Measurements from ENCODE around the gene TAF13. TPM values are rescaled to one million over a fixed set of nuclear protein-coding genes. Genes with fewer than 3 reads are reported as not detected.

Gene TAF13
- total RNA-seq, 1 donor from 2014 or later, result 48.4 TPM

DNA sequence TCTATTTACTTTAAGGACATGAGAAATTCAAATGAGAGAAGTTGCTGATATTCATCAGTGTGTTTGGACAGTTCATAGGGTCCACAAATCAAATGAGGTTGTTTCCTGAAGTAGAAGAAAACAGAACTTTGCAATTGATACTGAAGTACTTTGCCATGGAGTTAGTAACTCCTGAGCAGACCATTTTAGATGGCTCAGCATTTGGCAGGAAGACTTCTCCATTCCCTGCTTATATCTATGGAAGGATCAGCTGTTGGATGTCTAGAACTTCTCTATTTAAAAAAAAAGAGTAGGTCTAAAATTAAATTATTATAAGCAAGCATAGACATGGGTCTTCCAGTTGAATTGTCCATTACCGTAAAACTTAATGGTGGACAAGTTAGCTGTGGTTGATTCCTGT lies 19.8 kb upstream of the TAF13 start:
- Mint-ChIP-seq H3K9me3 (no peaks in the 10 kb centered on the region), H3K27ac (no peak overlapping the region), H3K27me3 (ENCODE audit: insufficient read depth, low read depth) (peaks cover 4% of the 10 kb centered on the region), H3K36me3 (no peaks in the 10 kb centered on the region), H3K4me1 (peaks cover 25% of the 10 kb centered on the region), H3K4me3 (no peak overlapping the region)
- H3K27me3 ChIP-seq, result no peaks in the 10 kb centered on the region
- no peak overlapping the region for H3K9ac ChIP-seq
- no peaks in the 10 kb centered on the region for H3K9me3 ChIP-seq (ENCODE audit: low read depth)
- DNase-seq (ENCODE audit: low spot score), result no peak
- H3K36me3 ChIP-seq, result peaks cover 3% of the 10 kb centered on the region
- peaks cover 11% of the 10 kb centered on the region for H3K4me1 ChIP-seq
- no peak overlapping the region for H3K27ac ChIP-seq
- H4K20me1 ChIP-seq (ENCODE audit: low read depth), result peaks cover 7% of the 10 kb centered on the region
- no peak overlapping the region for H2AFZ ChIP-seq (replicated peaks)
- H3K79me2 ChIP-seq (ENCODE audit: low read depth), result peaks cover 28% of the 10 kb centered on the region
- peaks cover 16% of the 10 kb centered on the region for H3F3A ChIP-seq (ENCODE audit: low read depth)
- H3K4me2 ChIP-seq, result no peak overlapping the region
- TF ChIP-seq EZH2phosphoT487 (IDR thresholded peaks at IDR 0.05) (no peak), EZH2 (IDR thresholded peaks at IDR 0.05) (no peak)
- TF ChIP-seq, protein P1, sequence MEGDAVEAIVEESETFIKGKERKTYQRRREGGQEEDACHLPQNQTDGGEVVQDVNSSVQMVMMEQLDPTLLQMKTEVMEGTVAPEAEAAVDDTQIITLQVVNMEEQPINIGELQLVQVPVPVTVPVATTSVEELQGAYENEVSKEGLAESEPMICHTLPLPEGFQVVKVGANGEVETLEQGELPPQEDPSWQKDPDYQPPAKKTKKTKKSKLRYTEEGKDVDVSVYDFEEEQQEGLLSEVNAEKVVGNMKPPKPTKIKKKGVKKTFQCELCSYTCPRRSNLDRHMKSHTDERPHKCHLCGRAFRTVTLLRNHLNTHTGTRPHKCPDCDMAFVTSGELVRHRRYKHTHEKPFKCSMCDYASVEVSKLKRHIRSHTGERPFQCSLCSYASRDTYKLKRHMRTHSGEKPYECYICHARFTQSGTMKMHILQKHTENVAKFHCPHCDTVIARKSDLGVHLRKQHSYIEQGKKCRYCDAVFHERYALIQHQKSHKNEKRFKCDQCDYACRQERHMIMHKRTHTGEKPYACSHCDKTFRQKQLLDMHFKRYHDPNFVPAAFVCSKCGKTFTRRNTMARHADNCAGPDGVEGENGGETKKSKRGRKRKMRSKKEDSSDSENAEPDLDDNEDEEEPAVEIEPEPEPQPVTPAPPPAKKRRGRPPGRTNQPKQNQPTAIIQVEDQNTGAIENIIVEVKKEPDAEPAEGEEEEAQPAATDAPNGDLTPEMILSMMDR (IDR thresholded peaks at IDR 0.05), result no peak
- no peak overlapping the region for H3K4me3 ChIP-seq

DNA sequence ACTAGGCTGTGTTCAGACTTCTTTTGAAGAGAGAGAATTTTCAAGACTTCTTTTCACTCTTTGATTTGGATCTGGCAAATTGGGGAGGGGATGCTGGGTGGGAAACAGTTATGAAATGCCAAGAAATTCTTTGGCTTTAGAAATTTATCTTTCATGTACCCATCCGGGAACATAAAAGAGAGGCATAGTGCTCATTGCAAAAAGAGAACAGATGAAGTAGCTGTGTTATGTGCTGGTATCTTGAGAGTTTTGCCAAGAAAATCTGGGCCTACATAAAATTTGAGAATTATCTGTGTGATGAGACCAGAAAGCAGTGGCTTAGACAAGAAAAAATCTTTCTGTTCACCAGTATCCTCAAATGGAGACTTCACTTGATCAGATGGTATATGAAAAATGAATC lies 19.1 kb upstream of the TAF13 start:
- Histone ChIP-seq H3F3A (ENCODE audit: low read depth) (peaks cover 21% of the 10 kb centered on the region), H3K4me2 (no peak overlapping the region), H3K27ac (no peak overlapping the region), H2AFZ (replicated peaks) (no peak overlapping the region), H3K9me3 (ENCODE audit: low read depth) (no peaks in the 10 kb centered on the region), H3K36me3 (peaks cover 3% of the 10 kb centered on the region), H3K79me2 (ENCODE audit: low read depth) (peaks cover 25% of the 10 kb centered on the region), H3K4me3 (no peak overlapping the region), H3K4me1 (peaks cover 11% of the 10 kb centered on the region), H3K27me3 (no peaks in the 10 kb centered on the region), H3K9ac (no peak overlapping the region), H4K20me1 (ENCODE audit: low read depth) (peaks cover 4% of the 10 kb centered on the region)
- Mint-ChIP-seq H3K27ac (no peak overlapping the region), H3K4me1 (peaks cover 26% of the 10 kb centered on the region), H3K36me3 (no peaks in the 10 kb centered on the region), H3K4me3 (no peak overlapping the region), H3K27me3 (ENCODE audit: insufficient read depth, low read depth) (peaks cover 2% of the 10 kb centered on the region), H3K9me3 (peaks cover 3% of the 10 kb centered on the region)
- TF ChIP-seq EZH2phosphoT487 (IDR thresholded peaks at IDR 0.05) (no peak), EZH2 (IDR thresholded peaks at IDR 0.05) (no peak)
- TF ChIP-seq, protein P1 (IDR thresholded peaks at IDR 0.05), result no peak
- no peak for DNase-seq (ENCODE audit: low spot score)

DNA sequence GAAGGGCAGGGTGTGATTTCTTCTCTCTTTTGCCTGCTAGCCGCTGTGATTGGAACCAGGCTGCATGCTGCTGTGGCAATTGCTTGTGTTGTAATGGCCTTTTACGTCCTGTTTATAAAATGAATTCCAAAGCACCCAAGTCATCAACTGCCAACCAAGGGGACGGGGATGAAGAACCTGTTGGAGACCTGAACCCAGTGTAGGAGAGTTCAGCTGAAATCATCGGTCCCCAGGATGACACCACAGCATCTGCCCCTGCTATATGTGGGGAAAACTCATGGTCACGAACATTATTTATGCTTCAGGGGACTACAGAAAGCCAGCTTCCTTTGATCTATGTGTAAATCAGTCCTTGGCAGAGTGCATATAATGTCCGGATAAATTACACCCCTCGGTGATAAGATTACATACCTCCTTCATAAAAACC lies 18.6 kb upstream of the TAF13 start:
- H3K9me3 Mint-ChIP-seq, result peaks cover 3% of the 10 kb centered on the region
- peaks cover 27% of the 10 kb centered on the region for H3K4me1 Mint-ChIP-seq
- H3K36me3 Mint-ChIP-seq, result no peaks in the 10 kb centered on the region
- peaks cover 4% of the 10 kb centered on the region for H4K20me1 ChIP-seq (ENCODE audit: low read depth)
- peaks cover 25% of the 10 kb centered on the region for H3K79me2 ChIP-seq (ENCODE audit: low read depth)
- H3F3A ChIP-seq (ENCODE audit: low read depth), result peaks cover 26% of the 10 kb centered on the region
- H3K27me3 ChIP-seq, result no peaks in the 10 kb centered on the region
- H3K4me1 ChIP-seq, result peaks cover 11% of the 10 kb centered on the region
- H3K4me3 Mint-ChIP-seq, result no peak overlapping the region
- no peak overlapping the region for H3K27ac ChIP-seq
- no peak for DNase-seq (ENCODE audit: low spot score)
- H3K4me2 ChIP-seq, result no peak overlapping the region
- H2AFZ ChIP-seq (replicated peaks), result no peak overlapping the region
- no peak overlapping the region for H3K27ac Mint-ChIP-seq
- TF ChIP-seq, protein P1 (IDR thresholded peaks at IDR 0.05), result no peak
- TF ChIP-seq EZH2phosphoT487 (IDR thresholded peaks at IDR 0.05), result no peak
- TF ChIP-seq EZH2 (IDR thresholded peaks at IDR 0.05), result no peak
- peaks cover 3% of the 10 kb centered on the region for H3K36me3 ChIP-seq
- H3K9me3 ChIP-seq (ENCODE audit: low read depth), result no peaks in the 10 kb centered on the region
- no peak overlapping the region for H3K4me3 ChIP-seq
- H3K27me3 Mint-ChIP-seq (ENCODE audit: insufficient read depth, low read depth), result no peaks in the 10 kb centered on the region
- H3K9ac ChIP-seq, result no peak overlapping the region
